Kidney epithelial cell (primary cell): ENCODE results near the gene RFTN2. TPM values are rescaled to one million over a fixed set of nuclear protein-coding genes. Genes with fewer than 3 reads are reported as not detected.

Experiments used
- DNase-seq: peaks from one replicate; pipeline ENCODE4 v3.0.0-alpha.2; 2010; ENCODE audit warnings: low read depth
- H3K27me3 ChIP-seq: 2 replicates; pipeline ENCODE4 v1.6.0; 2011; ENCODE audit warnings: low read length; ENCODE audit not compliant: control insufficient read depth, insufficient read depth
- H3K36me3 ChIP-seq: 2 replicates; pipeline ENCODE4 v1.5.1; 2011; ENCODE audit warnings: low read length; ENCODE audit not compliant: control insufficient read depth, insufficient read depth
- H3K4me3 ChIP-seq: 2 replicates; pipeline ENCODE4 v1.5.1; 2011; ENCODE audit warnings: low read depth, mild to moderate bottlenecking, control low read depth, low read length
- CTCF ChIP-seq: IDR thresholded peaks from 2 replicates; pipeline ENCODE4 v1.5.1; 2011; ENCODE audit warnings: mild to moderate bottlenecking, moderate library complexity, low read length, control low read depth, inconsistent platforms; ENCODE audit not compliant: insufficient read depth, poor library complexity, severe bottlenecking
- total RNA-seq: library from RNA; depleted of rRNA; stranded (reverse); fragments of >200 nt; gene quantifications from 2 replicates; pipeline ENCODE4 v1.2.3, GENCODE V29; 2015

Gene RFTN2
- total RNA-seq, 1 donor from 2014 or later: under 0.01 TPM

- no peak for TF ChIP-seq CTCF
- Histone ChIP-seq H3K36me3 (no peaks in the 10 kb centered on the region), H3K27me3 (no peaks in the 10 kb centered on the region), H3K4me3 (no peak overlapping the region)
- no peak for DNase-seq
Measured at GRCh38 chr2:197669077-197669476, 6.3 kb downstream of the RFTN2 start.

- Histone ChIP-seq H3K27me3 (no peaks in the 10 kb centered on the region), H3K4me3 (no peak overlapping the region), H3K36me3 (no peaks in the 10 kb centered on the region)
- DNase-seq: no peak
- TF ChIP-seq CTCF: no peak
Measured at GRCh38 chr2:197668296-197668695, 7.1 kb downstream of the RFTN2 start.

GRCh38 chr2:197666277-197666676 lies 9.1 kb downstream of the RFTN2 start:
- no peaks in the 10 kb centered on the region for H3K27me3 ChIP-seq
- no peaks in the 10 kb centered on the region for H3K36me3 ChIP-seq
- no peak for DNase-seq
- H3K4me3 ChIP-seq: no peak overlapping the region
- no peak for TF ChIP-seq CTCF

- Histone ChIP-seq H3K36me3 (no peaks in the 10 kb centered on the region), H3K27me3 (no peaks in the 10 kb centered on the region), H3K4me3 (no peak overlapping the region)
- no peak for TF ChIP-seq CTCF
- DNase-seq: no peak
Measured at GRCh38 chr2:197661626-197662025, 13.8 kb downstream of the RFTN2 start.

- DNase-seq: no peak
- no peaks in the 10 kb centered on the region for H3K36me3 ChIP-seq
- no peak overlapping the region for H3K4me3 ChIP-seq
- no peak for TF ChIP-seq CTCF
- H3K27me3 ChIP-seq: no peaks in the 10 kb centered on the region
Measured at GRCh38 chr2:197657562-197657961, 17.8 kb downstream of the RFTN2 start.

GRCh38 chr2:197647961-197648690 lies 27.3 kb downstream of the RFTN2 start:
- Histone ChIP-seq H3K4me3 (no peak overlapping the region), H3K36me3 (no peaks in the 10 kb centered on the region), H3K27me3 (no peaks in the 10 kb centered on the region)
- TF ChIP-seq CTCF: no peak
- no peak for DNase-seq
